GM12891 (cell line): ENCODE measurements around the gene RNF141.

Experiments
- POLR2A ChIP-seq: IDR thresholded peaks from 2 replicates; pipeline ENCODE4 v1.6.1; 2011; ENCODE audit warnings: low read depth, low read length, control low read depth
- POLR2AphosphoS5 ChIP-seq: IDR thresholded peaks from 2 replicates; pipeline ENCODE4 v1.6.1; 2011; ENCODE audit warnings: low read depth, low read length, control low read depth
- SPI1 ChIP-seq: IDR thresholded peaks from 2 replicates; pipeline ENCODE4 v1.6.1; 2011; ENCODE audit warnings: low read depth, low read length, control low read depth

DNA sequence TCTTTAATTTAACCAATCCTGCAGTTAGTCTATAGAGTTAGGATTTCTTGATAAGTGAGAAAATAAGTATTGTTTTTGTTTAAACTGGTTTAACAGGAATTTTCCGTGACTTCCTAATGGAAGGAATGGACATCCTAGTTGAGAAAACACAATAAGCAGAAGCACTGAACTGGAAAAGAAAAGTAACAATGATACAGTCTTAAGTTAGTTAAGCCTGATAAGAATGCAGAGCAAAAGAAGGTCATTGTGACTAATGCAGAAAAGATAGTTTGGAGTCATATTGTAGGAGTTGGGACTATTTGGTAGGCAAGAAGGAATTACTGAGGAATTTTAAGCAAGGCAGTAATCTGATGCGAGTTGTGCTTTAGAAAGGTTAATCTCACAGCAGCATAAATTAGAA lies 11.7 kb downstream of the RNF141 start:
- TF ChIP-seq POLR2AphosphoS5 = no peak
- TF ChIP-seq POLR2A = no peak
- no peak for TF ChIP-seq SPI1
